Measurements from ENCODE around the gene ACAD9. TPM values are rescaled to one million over a fixed set of nuclear protein-coding genes. Genes with fewer than 3 reads are reported as not detected.

Gene ACAD9
- total and polyA plus RNA-seq, 2 donors (not counting 1 experiment from before 2014, with no cell fraction given) = 33.6 to 57.6 TPM

GRCh38 chr3:128942161-128942952 lies 62.9 kb downstream of the ACAD9 start:
- ChIA-PET CTCF (interaction anchor here (0.6 to 1.6 kb wide), 2 partner anchors 23 to 28 kb away, joined by 3 to 4 read pairs; no protein-coding TSS in a partner anchor), POLR2A (no interaction called here)
- Histone ChIP-seq H3K4me2 (replicated peaks; ENCODE audit: low read depth, low read length, poor library complexity, severe bottlenecking) (no peak overlapping the region), H3K4me1 (ENCODE audit: control insufficient read depth in 2 of 2, insufficient read depth in 2 of 2, low read length in 2 of 2) (no peaks in the 10 kb centered on the region), H2AFZ (ENCODE audit: insufficient read depth, low read depth, low read length, poor library complexity, severe bottlenecking) (no peak overlapping the region), H3K27me3 (replicated peaks in 1 of 4; ENCODE audit: control extremely low read depth in 1 of 4, control insufficient read depth in 3 of 4, insufficient read depth in 4 of 4, low read length in 3 of 4) (peaks cover 0 to 2% (median 0%) of the 10 kb centered on the region in 4 experiments), H3K9ac (ENCODE audit: low read length) (no peak overlapping the region), H3K27ac (ENCODE audit: low read length in 2 of 2) (no peak overlapping the region), H3K79me2 (ENCODE audit: control insufficient read depth, insufficient read depth, low read length) (no peaks in the 10 kb centered on the region), H4K20me1 (ENCODE audit: control insufficient read depth, insufficient read depth, low read length, poor library complexity, severe bottlenecking) (no peaks in the 10 kb centered on the region), H3K4me3 (ENCODE audit: control extremely low read depth in 1 of 5, extremely low read depth in 1 of 5, insufficient read depth in 1 of 5, low read depth in 2 of 5, low read length in 4 of 5) (no peak overlapping the region), H3K9me3 (ENCODE audit: control extremely low read depth in 1 of 3, control insufficient read depth in 2 of 3, insufficient read depth in 1 of 3, low read length in 2 of 3) (no peaks in the 10 kb centered on the region), H3K36me3 (replicated peaks in 1 of 2; ENCODE audit: control extremely low read depth in 1 of 2, control insufficient read depth in 1 of 2, extremely low read depth in 1 of 2, insufficient read depth in 2 of 2, low read length in 1 of 2) (no peaks in the 10 kb centered on the region)
- no peak for ATAC-seq (ENCODE audit: low read depth)
- WGBS (ENCODE audit: insufficient coverage) = 97% methylated on average over 9 of the region's 15 CpGs
- H3K4me3 Mint-ChIP-seq = no peak overlapping the region
- H3K27ac Mint-ChIP-seq = no peak overlapping the region
- DNase-seq = no peak
- TF ChIP-seq CTCF (IDR thresholded peaks at IDR 0.05) (no peak), EZH2 (IDR thresholded peaks at IDR 0.05; ENCODE audit: borderline replicate concordance, insufficient read depth, low read depth, low read length, poor library complexity, severe bottlenecking) (no peak)
- no peaks in the 10 kb centered on the region for H3K9me3 Mint-ChIP-seq (ENCODE audit: insufficient read depth)
- H3K4me1 Mint-ChIP-seq = no peaks in the 10 kb centered on the region
- peaks cover 13% of the 10 kb centered on the region for H3K27me3 Mint-ChIP-seq
- intact Hi-C loops (cut with micrococcal nuclease) = no loop called here

Data from B cell (primary cell).